Transverse colon (tissue), 4 donors: ENCODE data around the gene POLR3GL. TPM values are rescaled to one million over a fixed set of nuclear protein-coding genes. Genes with fewer than 3 reads are reported as not detected.

ENCODE experiments used
- DNase-seq: peaks from one replicate; pipeline ENCODE4 v3.0.0-alpha.2; 2019
- H3K27ac ChIP-seq, 4 donors: fragments of 200-600 bp; sonication (generic); 2 replicates each; pipeline ENCODE4 v1.5.1; 2016 to 2018; ENCODE audit warnings: inconsistent platforms in 4 of 4
- H3K27me3 ChIP-seq: fragments of 200-600 bp; sonication (generic); 2 replicates; pipeline ENCODE4 v1.5.1; 2017; ENCODE audit warnings: inconsistent platforms
- H3K36me3 ChIP-seq, 4 donors: fragments of 200-600 bp; sonication (generic); 2 replicates each; pipeline ENCODE4 v1.5.1; 2017 to 2019; ENCODE audit warnings: inconsistent platforms in 4 of 4
- H3K4me1 ChIP-seq, 4 donors: fragments of 200-600 bp; sonication (generic); 2 replicates each; pipeline ENCODE4 v1.5.1; 2017 to 2020; ENCODE audit warnings: inconsistent platforms in 4 of 4
- H3K4me3 ChIP-seq, 4 donors: fragments of 200-600 bp; sonication (generic); 1 replicate in 1 of 4; 2 replicates in 3 of 4; pipeline versions ENCODE4 v1.5.1 to v1.6.1; 2017 to 2019; ENCODE audit warnings: inconsistent platforms in 4 of 4
- H3K9me3 ChIP-seq, 2 donors: fragments of 200-600 bp; sonication (generic); 2 replicates each; pipeline ENCODE4 v1.5.1; 2017 to 2019; ENCODE audit warnings: inconsistent platforms in 2 of 2
- EP300 ChIP-seq: sonication (generic); formaldehyde crosslinking; IDR thresholded peaks from one replicate; pipeline ENCODE4 v1.6.1; 2017; ENCODE audit warnings: antibody characterized with exemption, low read depth
- POLR2A ChIP-seq: fragments of 450-650 bp; IDR thresholded peaks from one replicate; pipeline ENCODE4 v1.6.1; 2016; ENCODE audit warnings: antibody characterized with exemption, mild to moderate bottlenecking, moderate library complexity
- POLR2AphosphoS5 ChIP-seq, 3 donors: sonication (generic); formaldehyde crosslinking; IDR thresholded peaks; one replicate each; pipeline ENCODE4 v1.6.1; 2016; ENCODE audit warnings: antibody characterized with exemption in 3 of 3
- WGBS, 2 donors: methylation state at CpG; one replicate each; pipeline ENCODE4 v1.1.5; 2018; ENCODE audit warnings: low coverage in 1 of 2; 5-methylcytosine and 5-hydroxymethylcytosine counted together
- in situ Hi-C, 4 donors: fragments of 200-750 bp; cut with MboI; loops; one replicate each; pipeline versions ENCODE4 v1.15.0 to v1.15.1; 2017; ENCODE audit warnings: low sequenced_read_pairs in 3 of 4, low pct_ligation_motif_present in 1 of 4, low pct_unique_long_range_greater_than_20kb in 1 of 4
- intact Hi-C: fragments of 100-400 bp; cut with DNase I; formaldehyde crosslinking; loops from one replicate; pipeline ENCODE4 v1.15.1; 2023; ENCODE audit warnings: low total_unique reads
- total RNA-seq, 4 donors: library from RNA; depleted of rRNA; stranded (reverse); fragments of >200 nt; gene quantifications; one replicate each; pipeline ENCODE4 v1.1.0, GENCODE V29; 2016
- TF ChIP-seq, protein P1 (sequence below), 5 experiments: fragments of 200-600 bp in 3 of 5; fragments of 450-650 bp in 2 of 5; sonication (generic) in 3 of 5; IDR thresholded peaks; 1 replicate in 2 of 5; 2 replicates in 3 of 5; pipeline ENCODE4 v1.5.1; 2016 to 2017; ENCODE audit warnings: antibody characterized with exemption in 5 of 5, inconsistent platforms in 3 of 5, mild to moderate bottlenecking in 2 of 5, moderate library complexity in 1 of 5

Gene POLR3GL
- total RNA-seq, 4 donors from 2014 or later, result 1.2 to 23.7 (median 14.4) TPM

DNA sequence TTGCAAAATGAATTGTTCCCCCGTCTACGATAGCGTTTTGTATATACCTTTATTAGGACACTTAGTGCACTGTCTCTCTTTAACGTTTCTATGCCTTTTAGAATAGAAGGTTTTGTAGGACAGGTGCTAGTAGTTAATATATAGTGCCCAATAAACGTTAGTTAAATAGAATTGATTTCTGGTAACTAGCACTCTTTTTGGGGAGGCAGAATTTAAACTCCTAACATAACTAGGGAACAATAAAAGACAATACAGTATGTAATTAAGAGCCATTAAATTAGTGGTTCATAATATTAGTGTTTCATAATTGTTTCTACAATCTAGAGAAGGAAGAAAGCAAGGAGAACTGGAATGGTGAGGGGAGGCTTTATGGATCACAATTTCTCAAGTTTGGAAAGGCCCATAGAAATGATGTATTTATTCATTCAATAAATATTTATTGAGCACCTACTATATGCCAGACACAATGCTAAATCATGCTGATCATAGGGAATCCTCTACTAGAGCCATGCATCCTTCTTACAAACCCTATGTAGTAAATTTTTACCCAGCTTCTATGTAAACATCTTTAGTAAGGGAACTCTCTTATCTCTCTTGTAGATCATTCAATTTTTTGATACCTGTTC, 742 bp downstream of the POLR3GL start:
- in situ Hi-C loops, result no loop called here
- H3K4me1 ChIP-seq, result peaks cover 19 to 48% (median 41%) of the 10 kb centered on the region in 4 donors

DNA sequence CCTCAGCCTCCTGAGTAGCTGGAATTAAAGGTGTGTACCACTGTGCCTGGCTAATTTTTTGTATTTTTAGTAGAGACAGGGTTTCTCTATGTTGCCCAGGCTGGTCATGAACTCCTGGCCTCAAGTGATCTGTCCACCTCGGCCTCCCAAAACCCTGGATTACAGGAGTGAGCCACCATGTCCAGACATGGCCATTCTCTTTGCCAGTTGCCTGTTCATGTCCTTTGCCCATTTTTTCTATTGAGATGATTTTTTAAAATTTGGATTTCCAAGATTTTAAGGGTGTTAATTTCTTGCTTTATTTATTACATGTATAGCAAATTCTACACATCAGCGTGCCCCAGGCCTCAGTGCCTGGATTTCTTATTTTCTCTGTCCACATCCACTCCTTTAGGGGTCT, 2.8 kb downstream of the POLR3GL start:
- H3K36me3 ChIP-seq, result no peaks in the 10 kb centered on the region
- no peak for TF ChIP-seq POLR2A
- H3K9me3 ChIP-seq, result peaks cover 0 to 4% of the 10 kb centered on the region in 2 donors
- H3K4me1 ChIP-seq, result peaks cover 13 to 28% (median 22%) of the 10 kb centered on the region in 4 donors
- 92 to 98% methylated on average over 2 of the region's 2 CpGs for WGBS, 2 donors
- H3K4me3 ChIP-seq, result no peak overlapping the region
- DNase-seq, result no peak
- H3K27me3 ChIP-seq, result peaks cover 1% of the 10 kb centered on the region
- H3K27ac ChIP-seq, result no peak overlapping the region
- intact Hi-C loops (no loop called here), in situ Hi-C loops (no loop called here)

More for the DNA sequence above, 742 bp downstream of the POLR3GL start:
- no peak for DNase-seq
- TF ChIP-seq POLR2AphosphoS5 (IDR thresholded peaks at IDR 0.05) (no peak), EP300 (no peak), POLR2A (no peak)
- TF ChIP-seq, protein P1, sequence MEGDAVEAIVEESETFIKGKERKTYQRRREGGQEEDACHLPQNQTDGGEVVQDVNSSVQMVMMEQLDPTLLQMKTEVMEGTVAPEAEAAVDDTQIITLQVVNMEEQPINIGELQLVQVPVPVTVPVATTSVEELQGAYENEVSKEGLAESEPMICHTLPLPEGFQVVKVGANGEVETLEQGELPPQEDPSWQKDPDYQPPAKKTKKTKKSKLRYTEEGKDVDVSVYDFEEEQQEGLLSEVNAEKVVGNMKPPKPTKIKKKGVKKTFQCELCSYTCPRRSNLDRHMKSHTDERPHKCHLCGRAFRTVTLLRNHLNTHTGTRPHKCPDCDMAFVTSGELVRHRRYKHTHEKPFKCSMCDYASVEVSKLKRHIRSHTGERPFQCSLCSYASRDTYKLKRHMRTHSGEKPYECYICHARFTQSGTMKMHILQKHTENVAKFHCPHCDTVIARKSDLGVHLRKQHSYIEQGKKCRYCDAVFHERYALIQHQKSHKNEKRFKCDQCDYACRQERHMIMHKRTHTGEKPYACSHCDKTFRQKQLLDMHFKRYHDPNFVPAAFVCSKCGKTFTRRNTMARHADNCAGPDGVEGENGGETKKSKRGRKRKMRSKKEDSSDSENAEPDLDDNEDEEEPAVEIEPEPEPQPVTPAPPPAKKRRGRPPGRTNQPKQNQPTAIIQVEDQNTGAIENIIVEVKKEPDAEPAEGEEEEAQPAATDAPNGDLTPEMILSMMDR (IDR thresholded peaks at IDR 0.05), result no peak
- H3K4me3 ChIP-seq, result peak overlapping the region; percentile 39 to 76 (median 50)
- H3K9me3 ChIP-seq, result peaks cover 0 to 4% of the 10 kb centered on the region in 2 donors
- intact Hi-C loops, result no loop called here
- H3K27me3 ChIP-seq, result peaks cover 22% of the 10 kb centered on the region
- WGBS, 2 donors, result 0 to 2% methylated on average over 5 of the region's 5 CpGs
- H3K36me3 ChIP-seq, result no peaks in the 10 kb centered on the region
- H3K27ac ChIP-seq, result peak overlapping the region; percentile 87 to 95 (median 90)

DNA sequence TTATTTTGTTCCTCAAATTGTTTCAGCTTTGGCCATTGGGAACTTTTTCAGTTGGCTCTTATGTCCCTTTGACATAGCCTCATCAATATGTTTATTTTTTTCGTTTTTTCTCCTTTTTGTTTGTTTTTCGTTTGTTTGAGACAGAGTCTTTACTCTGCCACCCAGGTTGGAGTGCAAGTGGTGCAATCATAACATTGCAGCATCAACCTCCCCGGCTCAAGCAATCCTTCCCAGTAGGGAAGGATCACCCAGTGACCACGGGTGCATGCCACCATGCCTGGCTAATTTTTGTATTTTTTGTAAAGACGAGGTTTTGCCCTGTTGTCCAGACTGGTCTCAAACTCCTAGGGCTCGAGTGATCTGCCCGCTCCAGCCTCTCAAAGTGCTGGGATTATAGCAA, 8.1 kb downstream of the POLR3GL start:
- TF ChIP-seq POLR2AphosphoS5 (IDR thresholded peaks at IDR 0.05), result no peak
- TF ChIP-seq, protein P1 (IDR thresholded peaks at IDR 0.05), result no peak
- no peak for TF ChIP-seq POLR2A
- TF ChIP-seq EP300, result no peak
- no peaks in the 10 kb centered on the region for H3K9me3 ChIP-seq
- H3K36me3 ChIP-seq, result no peaks in the 10 kb centered on the region
- 77% methylated on average over 7 of the region's 7 CpGs; no CpG with 5 or more reads in 1 of the 2 donors for WGBS, 2 donors
- H3K27ac ChIP-seq, result no peak overlapping the region
- H3K4me1 ChIP-seq, result peaks cover 0 to 5% (median under 1%) of the 10 kb centered on the region in 4 donors
- no peak for DNase-seq
- no peak overlapping the region for H3K4me3 ChIP-seq
- intact Hi-C loops (no loop called here), in situ Hi-C loops (loop anchor here in 1 of 4 donors (10.0 kb wide), 1 partner anchor 52 kb away; the partner anchor contains the start of gene HJV)
- H3K27me3 ChIP-seq, result no peaks in the 10 kb centered on the region

DNA sequence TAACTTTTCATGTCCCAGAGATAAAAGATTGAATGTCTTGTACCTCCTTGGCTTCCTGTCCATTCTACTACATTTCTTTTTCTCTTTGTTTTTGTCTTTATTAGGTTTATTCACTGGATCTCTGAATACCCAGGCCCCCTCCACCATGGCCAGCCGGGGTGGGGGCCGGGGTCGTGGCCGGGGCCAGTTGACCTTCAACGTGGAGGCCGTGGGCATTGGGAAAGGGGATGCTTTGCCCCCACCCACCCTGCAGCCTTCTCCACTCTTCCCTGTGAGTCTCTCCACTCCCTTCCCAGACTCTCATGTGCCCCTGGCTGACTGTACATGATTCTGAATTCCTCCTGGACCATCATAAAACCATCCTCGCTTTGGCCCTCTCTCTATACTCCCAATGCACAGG, 10.2 kb downstream of the POLR3GL start:
- Histone ChIP-seq H3K36me3 (no peaks in the 10 kb centered on the region), H3K9me3 (no peaks in the 10 kb centered on the region), H3K4me3 (no peak overlapping the region), H3K4me1 (peaks cover 13 to 24% (median 20%) of the 10 kb centered on the region in 4 donors), H3K27ac (no peak overlapping the region), H3K27me3 (no peaks in the 10 kb centered on the region)
- intact Hi-C loops, result no loop called here
- no peak for DNase-seq
- in situ Hi-C loops, result loop anchor here in 3 of 4 donors (5.0 to 10.0 kb wide), 2 partner anchors 38 to 50 kb away; partner anchors contain the start of gene HJV (in 1 of the 3)
- WGBS, 2 donors, result 85 to 91% methylated on average over 6 to 7 of the region's 7 CpGs
- TF ChIP-seq POLR2AphosphoS5 (IDR thresholded peaks at IDR 0.05), result no peak
- TF ChIP-seq, protein P1 (IDR thresholded peaks at IDR 0.05), result no peak
